Brain microvascular endothelial cell (primary cell): Measurements from ENCODE around the gene PDE3A.

Experiments
- DNase-seq: peaks from one replicate; pipeline ENCODE4 v3.0.0-alpha.2; 2020
- H3K27ac ChIP-seq: fragments of 250-450 bp; sonication (Bioruptor Pico); 2 replicates; pipeline ENCODE4 v1.5.1; 2020; ENCODE audit warnings: mild to moderate bottlenecking, moderate library complexity
- H3K27me3 ChIP-seq: fragments of 250-450 bp; sonication (Bioruptor Pico); replicated peaks from 2 replicates; pipeline ENCODE4 v1.5.1; 2020; ENCODE audit warnings: mild to moderate bottlenecking
- H3K36me3 ChIP-seq: fragments of 250-450 bp; sonication (Bioruptor Pico); replicated peaks from 2 replicates; pipeline ENCODE4 v1.5.1; 2020; ENCODE audit warnings: mild to moderate bottlenecking
- H3K4me3 ChIP-seq: 2 replicates; pipeline ENCODE4 v1.5.1; 2011; ENCODE audit warnings: low read depth, mild to moderate bottlenecking, control low read depth, low read length, moderate library complexity
- in situ Hi-C: cut with HindIII; loops from 2 replicates; pipeline ENCODE4 v1.10.0; 2017; ENCODE audit warnings: low sequenced_read_pairs, low pct_ligation_motif_present
- TF ChIP-seq, protein P1 (sequence below): IDR thresholded peaks from 2 replicates; pipeline ENCODE4 v1.5.1; 2011; ENCODE audit warnings: low read depth, mild to moderate bottlenecking, moderate library complexity, low read length, control low read depth, inconsistent platforms; ENCODE audit errors: missing control alignments

PDE3A gene

DNA sequence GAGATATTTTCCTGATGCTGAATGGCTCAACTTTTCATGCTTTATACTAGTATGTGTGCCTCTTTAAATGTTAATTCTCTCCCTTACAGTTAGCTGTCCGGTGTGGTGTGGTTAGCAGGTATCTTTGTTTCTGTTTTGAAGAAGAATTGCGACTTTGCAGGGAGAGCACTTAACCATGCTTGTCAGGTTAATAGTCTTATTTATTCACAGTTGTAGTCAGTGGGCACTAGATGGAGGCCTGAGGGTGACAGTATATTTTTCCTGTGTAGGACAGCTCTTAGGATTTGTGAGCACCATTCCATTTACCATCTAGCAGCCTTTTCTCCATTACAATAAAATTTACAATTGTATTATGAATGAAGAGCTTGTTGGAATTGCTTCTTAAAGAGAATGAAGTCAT lies 34.9 kb downstream of the PDE3A start:
- H3K36me3 ChIP-seq, result no peaks in the 10 kb centered on the region
- DNase-seq, result no peak
- H3K27ac ChIP-seq, result no peak overlapping the region
- TF ChIP-seq, protein P1, sequence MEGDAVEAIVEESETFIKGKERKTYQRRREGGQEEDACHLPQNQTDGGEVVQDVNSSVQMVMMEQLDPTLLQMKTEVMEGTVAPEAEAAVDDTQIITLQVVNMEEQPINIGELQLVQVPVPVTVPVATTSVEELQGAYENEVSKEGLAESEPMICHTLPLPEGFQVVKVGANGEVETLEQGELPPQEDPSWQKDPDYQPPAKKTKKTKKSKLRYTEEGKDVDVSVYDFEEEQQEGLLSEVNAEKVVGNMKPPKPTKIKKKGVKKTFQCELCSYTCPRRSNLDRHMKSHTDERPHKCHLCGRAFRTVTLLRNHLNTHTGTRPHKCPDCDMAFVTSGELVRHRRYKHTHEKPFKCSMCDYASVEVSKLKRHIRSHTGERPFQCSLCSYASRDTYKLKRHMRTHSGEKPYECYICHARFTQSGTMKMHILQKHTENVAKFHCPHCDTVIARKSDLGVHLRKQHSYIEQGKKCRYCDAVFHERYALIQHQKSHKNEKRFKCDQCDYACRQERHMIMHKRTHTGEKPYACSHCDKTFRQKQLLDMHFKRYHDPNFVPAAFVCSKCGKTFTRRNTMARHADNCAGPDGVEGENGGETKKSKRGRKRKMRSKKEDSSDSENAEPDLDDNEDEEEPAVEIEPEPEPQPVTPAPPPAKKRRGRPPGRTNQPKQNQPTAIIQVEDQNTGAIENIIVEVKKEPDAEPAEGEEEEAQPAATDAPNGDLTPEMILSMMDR, result no peak
- H3K27me3 ChIP-seq, result no peaks in the 10 kb centered on the region
- H3K4me3 ChIP-seq, result no peak overlapping the region
- in situ Hi-C loops, result no loop called here

GRCh38 chr12:20404576-20405346 lies 36.4 kb downstream of the PDE3A start:
- Histone ChIP-seq H3K4me3 (no peak overlapping the region), H3K27ac (no peak overlapping the region), H3K27me3 (no peaks in the 10 kb centered on the region), H3K36me3 (no peaks in the 10 kb centered on the region)
- in situ Hi-C loops, result no loop called here
- TF ChIP-seq, protein P1, result no peak
- peak; percentile 76 for DNase-seq

DNA sequence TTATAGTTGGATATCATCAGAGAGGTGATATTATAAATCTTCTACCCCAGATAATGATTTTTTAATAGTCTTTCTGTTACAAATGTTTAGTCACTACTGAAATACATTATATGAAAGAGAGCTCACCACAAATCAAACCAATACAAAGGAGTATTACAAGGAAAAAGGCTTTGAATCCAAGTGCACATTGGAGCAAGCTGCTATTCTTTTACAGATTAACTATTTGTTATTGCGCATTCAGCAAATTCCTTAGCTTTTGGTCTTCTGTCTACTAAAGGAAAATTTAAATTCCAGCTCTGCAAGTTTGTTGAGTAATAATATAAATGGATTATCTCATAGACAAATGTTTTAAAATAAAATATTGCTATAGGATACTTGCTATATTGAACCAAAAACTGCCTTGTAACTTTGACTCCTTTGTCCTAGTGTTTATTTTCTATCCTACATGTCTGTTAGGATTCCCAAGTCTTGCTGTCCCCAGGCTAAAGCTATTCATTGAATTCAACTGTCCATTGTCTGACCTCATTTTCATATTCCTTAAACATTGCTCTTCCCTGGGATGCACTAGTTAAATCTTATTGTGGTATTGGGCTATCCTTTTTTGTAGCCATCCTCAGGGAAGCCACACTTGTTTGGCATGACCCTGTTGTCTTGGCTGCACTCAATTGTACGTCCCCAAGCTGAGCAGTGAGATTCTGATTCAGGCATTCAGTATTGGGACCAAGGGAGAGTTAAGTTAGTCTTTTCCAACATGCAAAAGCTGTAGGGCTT lies 41.5 kb downstream of the PDE3A start:
- Histone ChIP-seq H3K27ac (no peak overlapping the region), H3K4me3 (no peak overlapping the region), H3K27me3 (no peaks in the 10 kb centered on the region), H3K36me3 (no peaks in the 10 kb centered on the region)
- TF ChIP-seq, protein P1, result no peak
- in situ Hi-C loops, result no loop called here
- no peak for DNase-seq

DNA sequence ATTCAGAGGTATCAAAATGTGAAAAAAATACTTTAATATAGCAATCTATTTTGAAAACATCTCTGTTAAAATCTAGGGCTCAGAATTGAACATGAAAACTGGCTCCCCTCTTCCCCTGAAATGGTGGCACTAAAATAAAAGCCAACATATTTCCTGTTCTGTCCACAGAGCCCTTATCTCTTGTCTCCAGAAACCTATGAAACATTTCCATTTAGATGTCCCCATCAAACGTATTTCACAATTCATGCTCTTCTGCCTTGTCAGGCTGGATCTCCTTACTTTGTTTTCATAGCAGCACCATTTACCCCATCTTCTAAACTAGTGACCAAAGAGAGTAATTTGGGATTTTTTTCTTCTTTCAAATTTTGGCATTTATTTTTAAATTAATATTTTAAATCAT lies 42.4 kb downstream of the PDE3A start:
- no peak overlapping the region for H3K27ac ChIP-seq
- no peaks in the 10 kb centered on the region for H3K36me3 ChIP-seq
- no peak overlapping the region for H3K4me3 ChIP-seq
- TF ChIP-seq, protein P1, result no peak
- in situ Hi-C loops, result no loop called here
- DNase-seq, result no peak
- no peaks in the 10 kb centered on the region for H3K27me3 ChIP-seq

GRCh38 chr12:20411345-20411744 lies 43.0 kb downstream of the PDE3A start:
- no peaks in the 10 kb centered on the region for H3K27me3 ChIP-seq
- no peak for DNase-seq
- no peak overlapping the region for H3K27ac ChIP-seq
- TF ChIP-seq, protein P1, result no peak
- in situ Hi-C loops, result no loop called here
- H3K36me3 ChIP-seq, result no peaks in the 10 kb centered on the region
- H3K4me3 ChIP-seq, result no peak overlapping the region
